NCI-H510A (cell line): ENCODE measurements around the gene CACNG5.

Source experiments
- DNase-seq: peaks from one replicate; lab custom pipeline; 2025; lab: John Stamatoyannopoulos, UW

CACNG5 gene

GRCh38 chr17:66906321-66907278, 71.7 kb downstream of the CACNG5 start:
- peak; percentile 82 for DNase-seq

GRCh38 chr17:66909804-66910373, 75.0 kb downstream of the CACNG5 start:
- DNase-seq, result no peak

GRCh38 chr17:66910651-66911285, 75.9 kb downstream of the CACNG5 start:
- DNase-seq, result no peak

DNA sequence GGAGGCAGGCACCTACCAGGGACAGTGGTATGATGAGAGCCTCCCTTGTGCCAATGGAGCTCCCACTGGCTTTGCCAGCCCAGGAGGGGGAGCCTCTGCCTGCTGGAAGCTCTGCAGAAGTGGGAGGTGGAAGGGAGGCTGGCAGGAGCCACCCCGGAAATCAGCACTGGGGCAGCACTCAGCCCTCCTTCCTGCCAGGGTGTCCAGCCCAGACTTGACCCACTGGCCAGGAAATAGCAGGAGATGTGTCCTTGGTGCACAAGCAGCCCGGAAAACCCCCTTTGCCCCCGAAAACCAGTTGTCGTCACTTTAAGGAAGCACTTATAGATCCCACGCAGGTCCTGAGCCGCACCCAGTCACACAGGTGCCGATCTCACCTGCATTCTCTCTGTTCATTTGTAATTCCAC, 80.3 kb downstream of the CACNG5 start:
- no peak for DNase-seq

DNA sequence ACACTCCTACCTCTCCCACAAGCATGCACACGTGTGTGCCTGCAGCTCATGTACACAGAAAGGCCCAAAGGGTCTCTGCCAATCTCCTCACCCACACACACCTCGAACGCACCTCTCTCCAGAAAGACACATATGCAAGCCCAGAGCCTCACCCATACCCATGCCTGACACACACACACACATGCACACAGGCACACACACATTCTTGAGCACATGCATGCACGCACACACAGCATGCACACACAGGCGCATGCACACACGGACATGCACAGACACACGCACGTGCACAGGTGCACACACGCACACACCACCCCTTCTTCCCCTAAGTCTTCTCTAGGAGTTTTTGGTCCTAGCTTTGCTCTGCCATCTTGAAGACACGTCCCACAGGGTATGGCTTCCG, 80.9 kb downstream of the CACNG5 start:
- no peak for DNase-seq

DNA sequence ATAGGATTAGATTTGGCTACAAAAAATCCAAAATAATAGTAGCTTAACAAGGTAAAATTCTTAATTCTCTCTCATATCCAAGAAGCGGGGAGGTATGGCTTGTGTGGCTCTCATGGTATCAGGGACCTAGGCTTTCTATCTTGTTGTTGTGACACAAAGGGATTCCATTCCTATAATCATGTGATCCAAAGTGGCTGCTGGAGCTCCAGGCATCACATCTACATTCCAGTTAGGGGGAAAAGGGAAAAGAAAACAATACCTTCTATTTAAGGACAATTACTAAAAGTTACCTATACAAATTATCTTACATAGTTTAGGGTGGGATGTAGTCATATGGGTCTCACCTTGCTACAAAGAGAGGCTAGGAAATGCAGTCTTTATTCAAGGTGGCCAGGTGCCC, 82.0 kb downstream of the CACNG5 start:
- DNase-seq, result no peak

DNA sequence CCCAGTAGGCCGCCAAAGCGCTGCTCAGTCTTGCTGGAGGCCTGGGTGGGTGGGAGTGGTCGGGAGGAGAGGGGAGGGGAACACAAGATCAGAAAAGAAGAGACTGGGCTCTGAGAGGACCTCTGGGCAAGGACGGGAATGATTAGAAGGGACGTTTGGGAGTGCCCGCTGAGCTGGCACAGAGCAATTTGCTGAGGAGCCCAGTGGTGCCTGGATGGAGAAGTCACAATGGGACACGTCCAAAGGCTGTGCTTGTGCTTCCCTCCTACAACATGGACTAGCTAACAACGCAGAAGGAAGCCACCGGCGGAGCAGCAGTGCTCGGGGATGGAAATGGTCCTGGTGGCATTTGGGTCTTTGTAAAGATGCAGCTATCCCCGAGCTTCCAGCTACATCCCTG, 84.0 kb downstream of the CACNG5 start:
- DNase-seq, result no peak

DNA sequence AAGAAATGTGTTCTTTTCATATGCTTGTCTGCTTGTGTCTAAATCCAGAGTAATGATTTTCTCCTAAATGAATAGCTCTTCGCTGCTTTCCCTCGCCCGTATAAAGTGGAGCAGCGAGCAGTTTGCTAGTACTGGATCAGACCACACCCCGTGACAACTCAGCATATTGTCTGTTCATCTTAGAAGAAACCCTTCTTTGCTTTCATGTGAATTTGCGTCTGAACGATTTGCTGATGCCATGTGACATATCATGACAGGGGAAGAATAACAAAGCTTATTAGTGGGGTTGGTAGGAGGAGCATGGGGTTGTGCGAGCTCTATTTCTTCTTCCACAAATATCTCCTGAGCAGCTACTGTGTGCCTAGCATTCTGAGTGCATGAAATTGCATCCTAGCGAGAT, 85.5 kb downstream of the CACNG5 start:
- no peak for DNase-seq

DNA sequence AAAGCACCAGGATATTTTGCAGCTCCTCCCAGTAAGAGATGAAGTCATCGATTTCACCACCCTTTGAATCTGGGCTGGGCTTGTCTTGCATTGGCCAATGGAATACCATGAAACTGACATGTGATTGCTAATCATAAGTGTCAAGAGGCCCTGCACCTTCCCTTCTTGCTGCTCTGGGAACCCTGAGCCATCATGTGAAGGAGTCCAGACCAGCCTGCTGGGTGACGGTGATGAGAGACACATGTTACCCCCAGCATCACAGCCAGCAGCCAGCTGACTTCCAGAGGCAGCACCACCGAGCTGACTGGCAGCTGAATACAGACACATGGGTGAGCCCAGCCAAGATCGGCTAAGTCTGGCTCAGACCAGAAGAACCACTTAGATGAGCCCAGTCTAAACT, 86.0 kb downstream of the CACNG5 start:
- no peak for DNase-seq

DNA sequence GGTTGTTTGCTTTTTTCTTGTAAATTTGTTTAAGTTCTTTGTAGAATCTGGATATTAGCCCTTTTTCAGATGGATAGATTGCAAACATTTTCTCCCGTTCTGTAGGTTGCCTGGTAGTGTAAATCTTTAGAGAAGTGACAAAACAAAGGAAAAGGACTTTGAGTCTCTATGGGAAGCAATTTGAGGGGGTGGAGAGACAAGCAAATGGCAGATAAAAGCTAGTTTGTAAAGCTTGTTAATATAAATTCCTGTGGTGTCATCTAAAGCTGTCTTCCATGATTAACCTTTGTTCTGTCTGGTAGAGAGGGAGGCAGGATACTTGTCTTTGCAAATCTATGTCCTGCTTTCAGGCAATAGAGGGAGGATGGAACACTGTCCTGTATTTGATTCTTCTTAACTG, 89.0 kb downstream of the CACNG5 start:
- no peak for DNase-seq

- no peak for DNase-seq
These were observed 91.0 kb downstream of the CACNG5 start for GRCh38 chr17:66925811-66926500.

GRCh38 chr17:66928949-66929348, 94.0 kb downstream of the CACNG5 start:
- DNase-seq, result no peak

GRCh38 chr17:66929591-66929990, 94.7 kb downstream of the CACNG5 start:
- DNase-seq, result no peak

DNA sequence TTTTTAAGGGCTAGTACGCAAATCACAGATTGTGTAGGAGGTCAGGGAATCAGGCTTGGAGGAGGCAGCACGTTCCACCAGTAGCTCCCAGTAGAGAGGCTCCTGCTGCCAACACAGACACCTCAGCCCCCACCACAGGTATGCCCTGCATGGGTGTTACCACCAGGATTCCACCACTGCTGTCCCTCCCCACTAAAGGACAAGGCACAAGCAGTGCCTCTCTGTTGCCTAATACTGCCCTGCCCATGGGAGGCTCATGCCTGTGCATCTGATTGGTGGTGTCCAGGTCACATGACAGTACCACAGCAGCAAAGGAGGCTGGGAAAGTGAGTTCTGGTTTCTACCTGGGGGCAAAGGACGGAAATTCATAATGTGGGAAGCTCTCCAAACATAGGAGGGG, 96.0 kb downstream of the CACNG5 start:
- DNase-seq, result no peak

DNA sequence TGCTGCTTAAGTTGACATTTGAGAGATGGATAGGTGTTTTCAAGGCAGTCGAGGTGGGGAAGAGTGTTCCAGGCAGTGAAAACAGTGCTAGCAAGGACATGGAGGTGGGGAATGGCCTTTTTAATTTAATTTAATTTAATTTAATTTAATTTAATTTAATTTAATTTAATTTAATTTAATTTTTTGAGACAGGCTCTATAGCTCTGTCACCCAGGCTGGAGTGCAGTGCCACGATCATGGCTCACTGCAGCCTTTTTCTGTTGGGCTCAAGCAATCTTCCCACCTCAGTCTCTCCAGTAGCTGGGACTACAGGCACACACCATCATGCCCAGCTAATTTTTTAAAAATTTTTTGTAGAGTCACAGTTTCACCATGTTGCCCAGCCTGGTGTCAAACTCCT, 97.4 kb downstream of the CACNG5 start:
- no peak for DNase-seq

- DNase-seq, result no peak
These were observed 99.1 kb downstream of the CACNG5 start for GRCh38 chr17:66934040-66934439.
